Skin epidermis (tissue), 12 donors: ENCODE results near the gene PRR22.
A peak's percentile ranks its signal among the peaks of the same experiment; 100 is the strongest.

ENCODE experiments used
- H3K27ac ChIP-seq, 21 experiments: fragments of 200-600 bp; sonication (generic) in 11 of 21; one replicate each; pipeline ENCODE4 v1.5.0; 2020; ENCODE audit warnings: mild to moderate bottlenecking in 3 of 21, inconsistent platforms in 2 of 21, moderate library complexity in 2 of 21
- H3K4me3 ChIP-seq, 7 experiments: fragments of 200-600 bp; sonication (generic) in 2 of 7; one replicate each; pipeline ENCODE4 v1.5.0; 2020; ENCODE audit warnings: inconsistent platforms in 2 of 7, mild to moderate bottlenecking in 2 of 7, moderate library complexity in 1 of 7

Gene PRR22

GRCh38 chr19:5784581-5785147 is at the start of gene PRR22:
PRR22 (minus strand) TSS chr19:5784746; CDS start chr19:5784660, 86 bp downstream.
- Histone ChIP-seq H3K27ac (no peak within 1 kb of the TSS), H3K4me3 (no peak within 1 kb of the TSS)

- Histone ChIP-seq H3K4me3 (no peak overlapping the region), H3K27ac (no peak overlapping the region)
These were observed 48.1 kb upstream of the PRR22 start for GRCh38 chr19:5832527-5833216.

- no peak overlapping the region for H3K4me3 ChIP-seq
- no peak overlapping the region for H3K27ac ChIP-seq
These were observed 47.5 kb upstream of the PRR22 start for GRCh38 chr19:5832061-5832460.

- no peak overlapping the region for H3K4me3 ChIP-seq
These were observed 46.6 kb upstream of the PRR22 start for GRCh38 chr19:5831159-5831558.

GRCh38 chr19:5829567-5830310 is 45.2 kb upstream of the PRR22 start:
- Histone ChIP-seq H3K4me3 (no peak overlapping the region), H3K27ac (no peak overlapping the region)

More at GRCh38 chr19:5831159-5831558, 46.6 kb upstream of the PRR22 start:
- H3K27ac ChIP-seq: no peak overlapping the region

- Histone ChIP-seq H3K4me3 (peak overlapping the region; percentile 31 to 62 (median 45)), H3K27ac (peak overlapping the region; percentile 17 to 93 (median 78))
These were observed 44.4 kb upstream of the PRR22 start for GRCh38 chr19:5828661-5829566.

GRCh38 chr19:5827891-5828660 is 43.5 kb upstream of the PRR22 start:
- Histone ChIP-seq H3K27ac (peak overlapping the region; percentile 17 to 93 (median 78)), H3K4me3 (peak overlapping the region; percentile 31 to 62 (median 45))

- Histone ChIP-seq H3K4me3 (peak overlapping the region in 6 of 7 experiments; percentile 31 to 62 (median 48)), H3K27ac (peak overlapping the region in 8 of 21 experiments; percentile 75 to 93 (median 86))
These were observed 42.9 kb upstream of the PRR22 start for GRCh38 chr19:5827342-5827890.

- Histone ChIP-seq H3K27ac (no peak overlapping the region), H3K4me3 (peak overlapping the region in 1 of 7 experiments; percentile 31)
These were observed 42.2 kb upstream of the PRR22 start for GRCh38 chr19:5826531-5827341.

GRCh38 chr19:5825178-5825577 is 40.6 kb upstream of the PRR22 start:
- Histone ChIP-seq H3K27ac (peak overlapping the region in 1 of 21 experiments; percentile 76), H3K4me3 (no peak overlapping the region)

- Histone ChIP-seq H3K4me3 (no peak overlapping the region), H3K27ac (no peak overlapping the region)
These were observed 40.2 kb upstream of the PRR22 start for GRCh38 chr19:5824751-5825150.

GRCh38 chr19:5823579-5824281 is 39.2 kb upstream of the PRR22 start:
- H3K27ac ChIP-seq: no peak overlapping the region
- no peak overlapping the region for H3K4me3 ChIP-seq

GRCh38 chr19:5822181-5822844 is 37.8 kb upstream of the PRR22 start:
- no peak overlapping the region for H3K27ac ChIP-seq

GRCh38 chr19:5821521-5822180 is 37.1 kb upstream of the PRR22 start:
- H3K4me3 ChIP-seq: no peak overlapping the region
- no peak overlapping the region for H3K27ac ChIP-seq

More at GRCh38 chr19:5822181-5822844, 37.8 kb upstream of the PRR22 start:
- H3K4me3 ChIP-seq: no peak overlapping the region

- H3K4me3 ChIP-seq: no peak overlapping the region
These were observed 36.2 kb upstream of the PRR22 start for GRCh38 chr19:5820785-5821184.

GRCh38 chr19:5818594-5818993 is 34.0 kb upstream of the PRR22 start:
- H3K4me3 ChIP-seq: no peak overlapping the region
- H3K27ac ChIP-seq: no peak overlapping the region

More at GRCh38 chr19:5820785-5821184, 36.2 kb upstream of the PRR22 start:
- no peak overlapping the region for H3K27ac ChIP-seq
